ENCODE results near the gene PLD5.

- no peak for TF ChIP-seq CTCF (IDR thresholded peaks at IDR 0.05)
- no peak for TF ChIP-seq EP300 (IDR thresholded peaks at IDR 0.05)
Observed at GRCh38 chr1:242477944-242478343, 46.6 kb downstream of the PLD5 start.

Measured in ovary (tissue), 3 donors.